Hepatocyte (in vitro differentiated cells): Measurements from ENCODE around the gene PTPRC.

Experiments used
- EZH2phosphoT487 ChIP-seq: fragments of 200-600 bp; sonication (generic); IDR thresholded peaks from one replicate; pipeline ENCODE4 v1.6.1; 2018; ENCODE audit warnings: antibody characterized with exemption, mild to moderate bottlenecking, low read depth, moderate library complexity; ENCODE audit not compliant: unreplicated experiment, severe bottlenecking
- TF ChIP-seq, protein P1 (sequence below): fragments of 200-600 bp; sonication (generic); IDR thresholded peaks from 2 replicates; pipeline ENCODE4 v1.5.1; 2016; ENCODE audit warnings: antibody characterized with exemption, mild to moderate bottlenecking; ENCODE audit not compliant: poor library complexity

DNA sequence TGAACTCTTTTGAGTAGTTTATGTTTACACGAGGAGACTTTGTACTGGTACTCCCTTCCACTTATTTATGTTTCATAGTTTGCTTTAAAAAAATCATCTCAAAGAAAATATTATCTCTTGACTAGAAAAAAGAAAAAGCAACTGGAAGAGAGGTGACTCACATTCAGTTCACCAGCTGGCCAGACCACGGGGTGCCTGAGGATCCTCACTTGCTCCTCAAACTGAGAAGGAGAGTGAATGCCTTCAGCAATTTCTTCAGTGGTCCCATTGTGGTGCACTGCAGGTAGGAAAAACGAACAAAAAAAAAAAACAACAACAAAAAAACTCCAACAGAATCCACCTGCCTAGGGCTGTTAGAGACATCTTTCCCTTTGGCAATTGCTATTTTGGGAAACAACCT is 102.9 kb downstream of the PTPRC start:
- TF ChIP-seq, protein P1, sequence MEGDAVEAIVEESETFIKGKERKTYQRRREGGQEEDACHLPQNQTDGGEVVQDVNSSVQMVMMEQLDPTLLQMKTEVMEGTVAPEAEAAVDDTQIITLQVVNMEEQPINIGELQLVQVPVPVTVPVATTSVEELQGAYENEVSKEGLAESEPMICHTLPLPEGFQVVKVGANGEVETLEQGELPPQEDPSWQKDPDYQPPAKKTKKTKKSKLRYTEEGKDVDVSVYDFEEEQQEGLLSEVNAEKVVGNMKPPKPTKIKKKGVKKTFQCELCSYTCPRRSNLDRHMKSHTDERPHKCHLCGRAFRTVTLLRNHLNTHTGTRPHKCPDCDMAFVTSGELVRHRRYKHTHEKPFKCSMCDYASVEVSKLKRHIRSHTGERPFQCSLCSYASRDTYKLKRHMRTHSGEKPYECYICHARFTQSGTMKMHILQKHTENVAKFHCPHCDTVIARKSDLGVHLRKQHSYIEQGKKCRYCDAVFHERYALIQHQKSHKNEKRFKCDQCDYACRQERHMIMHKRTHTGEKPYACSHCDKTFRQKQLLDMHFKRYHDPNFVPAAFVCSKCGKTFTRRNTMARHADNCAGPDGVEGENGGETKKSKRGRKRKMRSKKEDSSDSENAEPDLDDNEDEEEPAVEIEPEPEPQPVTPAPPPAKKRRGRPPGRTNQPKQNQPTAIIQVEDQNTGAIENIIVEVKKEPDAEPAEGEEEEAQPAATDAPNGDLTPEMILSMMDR = no peak
- no peak for TF ChIP-seq EZH2phosphoT487
